HepG2 (cell line): ENCODE measurements around the gene YBX2. TPM values are rescaled to one million over a fixed set of nuclear protein-coding genes. Genes with fewer than 3 reads are reported as not detected.

Experiments used
- ETV5 ChIP-seq: IDR thresholded peaks from 2 replicates; pipeline ENCODE4 v1.6.1; 2018; ENCODE audit warnings: missing biosample characterization, missing genetic modification reagents, inconsistent platforms, borderline replicate concordance
- FOXP1 ChIP-seq, 2 experiments: fragments of 450-650 bp in 1 of 2; IDR thresholded peaks; 2 replicates each; pipeline ENCODE4 v1.6.1; 2017 to 2018; ENCODE audit warnings: antibody characterized with exemption in 1 of 2
- KDM6A ChIP-seq: IDR thresholded peaks from 2 replicates; pipeline ENCODE4 v1.6.1; 2016; ENCODE audit warnings: low read depth
- KMT2B ChIP-seq: IDR thresholded peaks from 2 replicates; pipeline ENCODE4 v1.6.1; 2016; ENCODE audit warnings: missing genetic modification reagents, missing compliant biosample characterization
- MEIS1 ChIP-seq: sonication (generic); formaldehyde crosslinking; IDR thresholded peaks from 2 replicates; pipeline ENCODE4 v1.9.0; 2021; ENCODE audit warnings: mild to moderate bottlenecking, missing genetic modification reagents, moderate library complexity, borderline replicate concordance
- TMF1 ChIP-seq: sonication (generic); formaldehyde crosslinking; IDR thresholded peaks from 2 replicates; pipeline ENCODE4 v1.8.1; 2022; ENCODE audit warnings: low read depth, missing genetic modification reagents
- UBTF ChIP-seq: sonication (generic); formaldehyde crosslinking; IDR thresholded peaks from 2 replicates; pipeline ENCODE4 v1.4.0; 2020; ENCODE audit warnings: mild to moderate bottlenecking, missing genetic modification reagents
- ZBTB40 ChIP-seq, 2 experiments: fragments of 450-650 bp in 1 of 2; sonication (generic) in 1 of 2; formaldehyde crosslinking in 1 of 2; IDR thresholded peaks; 2 replicates each; pipeline versions ENCODE4 v1.6.1 to v1.8.0; 2016 to 2022; ENCODE audit warnings: antibody characterized with exemption in 1 of 2, mild to moderate bottlenecking in 1 of 2, missing genetic modification reagents in 1 of 2
- ZBTB44 ChIP-seq: sonication (generic); formaldehyde crosslinking; IDR thresholded peaks from 2 replicates; pipeline ENCODE4 v1.4.0; 2020; ENCODE audit warnings: missing genetic modification reagents
- ZKSCAN1 ChIP-seq: fragments of 150-350 bp; IDR thresholded peaks from 2 replicates; pipeline ENCODE4 v1.6.1; 2014; ENCODE audit warnings: low read length
- ZNF563 ChIP-seq: sonication (generic); formaldehyde crosslinking; IDR thresholded peaks from 2 replicates; pipeline ENCODE4 v1.8.0; 2022; ENCODE audit warnings: mild to moderate bottlenecking, moderate library complexity, missing genetic modification reagents
- ZNF800 ChIP-seq: sonication (generic); formaldehyde crosslinking; IDR thresholded peaks from 2 replicates; pipeline ENCODE4 v1.4.0; 2020; ENCODE audit warnings: missing genetic modification reagents
- polyA plus RNA-seq, 8 experiments: library from polyadenylated mRNA; depleted of rRNA in 3 of 8; stranded (reverse) in 7 of 8; unstranded in 1 of 8; fragments of >200 nt; fragmentation: Illumina TruSeq in 4 of 8; extraction: Trizol in 4 of 8; gene quantifications; 2 replicates each; pipeline versions ENCODE4 v1.2.1 to v1.2.3, GENCODE V29; 2011 to 2016; ENCODE audit warnings: low read depth in 4 of 8, missing spikeins in 1 of 8, mixed read lengths in 1 of 8; ENCODE audit not compliant: insufficient read depth in 1 of 8
- total RNA-seq, 5 experiments: library from RNA; depleted of rRNA; stranded (reverse); fragments of >200 nt; fragmentation: Illumina TruSeq; extraction: Trizol; gene quantifications; 2 replicates each; pipeline ENCODE4 v1.2.3, GENCODE V29; 2016; ENCODE audit warnings: low read depth in 1 of 5

YBX2 gene
- total and polyA plus RNA-seq, 2 of the 13 experiments (the other 11 are each of a cell fraction or from before 2014, with no cell fraction given): 0.12 to 0.22 TPM

GRCh38 chr17:7252176-7253043 lies 42.0 kb downstream of the YBX2 start, which contains the start of gene ELP5 (continued):
- TF ChIP-seq ZBTB40 (IDR thresholded peaks at IDR 0.05) (no peak), ZBTB40 (CRISPR knock-in tag; IDR thresholded peaks at IDR 0.05) (peak; percentile 84), FOXP1 (IDR thresholded peaks at IDR 0.05) (no peak), FOXP1 (CRISPR knock-in tag; IDR thresholded peaks at IDR 0.05) (peak; percentile 22; the same call in 1 of the 2 replicates), UBTF (CRISPR knock-in tag) (peak; percentile 90), TMF1 (CRISPR knock-in tag) (peak; percentile 35; the same call in 1 of the 2 replicates), ZNF563 (peak; percentile 57), ZBTB44 (CRISPR knock-in tag) (peak; percentile 40; the same call in 1 of the 2 replicates), MEIS1 (CRISPR knock-in tag) (0 out of 2 replicates have a peak, but pooled peaks have one; percentile 38), ZNF800 (CRISPR knock-in tag) (0 out of 2 replicates have a peak, but pooled peaks have one; percentile 29), KDM6A (CRISPR knock-in tag) (no peak), ETV5 (peak; percentile 80), ZKSCAN1 (0 out of 2 replicates have a peak, but pooled peaks have one; percentile 26), KMT2B (peak; percentile 73; the same call in 1 of the 2 replicates)
